NCI-H2029 (cell line): Measurements from ENCODE around the gene MZT2B.
"Not testable (repeated sequence)": the region's sequence is repeated elsewhere in the genome, so short reads cannot be mapped to it uniquely, and the experiment has no call there.

Source experiments
- DNase-seq: peaks from one replicate; lab custom pipeline; 2025; lab: John Stamatoyannopoulos, UW

The MZT2B gene

GRCh38 chr2:130152816-130153595, 29.1 kb upstream of the MZT2B start:
- DNase-seq = no peak

GRCh38 chr2:130153721-130154422, 28.2 kb upstream of the MZT2B start:
- DNase-seq = not testable (repeated sequence)

- DNase-seq = not testable (repeated sequence)
Observed at GRCh38 chr2:130154423-130154770, 27.7 kb upstream of the MZT2B start.

- no peak for DNase-seq
Observed at GRCh38 chr2:130154773-130155765, 27.0 kb upstream of the MZT2B start.

- DNase-seq = peak; percentile 86
Observed at GRCh38 chr2:130155956-130156623, 26.0 kb upstream of the MZT2B start.

GRCh38 chr2:130156624-130157004, 25.4 kb upstream of the MZT2B start:
- DNase-seq = no peak

- not testable (repeated sequence) for DNase-seq
Observed at GRCh38 chr2:130157354-130157753, 24.7 kb upstream of the MZT2B start.

- DNase-seq = not testable (repeated sequence)
Observed at GRCh38 chr2:130157825-130158514, 24.1 kb upstream of the MZT2B start.

GRCh38 chr2:130158631-130159030, 23.4 kb upstream of the MZT2B start:
- DNase-seq = no peak

GRCh38 chr2:130159376-130159775, 22.7 kb upstream of the MZT2B start:
- not testable (repeated sequence) for DNase-seq

- DNase-seq = no peak
Observed at GRCh38 chr2:130160131-130160530, 21.9 kb upstream of the MZT2B start.

GRCh38 chr2:130160838-130161705, 21.0 kb upstream of the MZT2B start:
- not testable (repeated sequence) for DNase-seq

GRCh38 chr2:130162486-130162885, 19.6 kb upstream of the MZT2B start:
- DNase-seq = not testable (repeated sequence)

GRCh38 chr2:130162968-130163367, 19.1 kb upstream of the MZT2B start:
- no peak for DNase-seq

- no peak for DNase-seq
Observed at GRCh38 chr2:130165293-130166016, 16.6 kb upstream of the MZT2B start.

GRCh38 chr2:130166611-130167010, 15.5 kb upstream of the MZT2B start:
- not testable (repeated sequence) for DNase-seq

- not testable (repeated sequence) for DNase-seq
Observed at GRCh38 chr2:130169163-130169562, 12.9 kb upstream of the MZT2B start.

- DNase-seq = no peak
Observed at GRCh38 chr2:130169896-130170295, 12.2 kb upstream of the MZT2B start.

GRCh38 chr2:130174866-130175265, 7.2 kb upstream of the MZT2B start:
- DNase-seq = not testable (repeated sequence)
